Stimulated activated CD4-positive, alpha-beta T cell treated with anti-CD3 and anti-CD28 coated beads, Interleukin-4, amount 100 ng/mL, for 48 hours (primary cell): ENCODE measurements around the gene ENO2.
"Not testable (repeated sequence)": the region's sequence is repeated elsewhere in the genome, so short reads cannot be mapped to it uniquely, and the experiment has no call there.

Experiments
- DNase-seq, 2 donors: peaks; one replicate each; pipeline ENCODE4 v3.0.0-alpha.2; 2020; ENCODE audit warnings: low read depth in 2 of 2

Gene ENO2

GRCh38 chr12:6914246-6914946, at the start of gene ENO2:
Gene ENO2 (plus strand): TSS chr12:6914580. CDS start chr12:6915833, 1,253 bp downstream.
- DNase-seq = peak; percentile 68 to 78

- DNase-seq = not testable (repeated sequence)
Observed at GRCh38 chr12:6865307-6865706, 49.1 kb upstream of the ENO2 start.

- DNase-seq = no peak
Observed at GRCh38 chr12:6866163-6866919, 48.0 kb upstream of the ENO2 start.

- DNase-seq = no peak
Observed at GRCh38 chr12:6866920-6867412, 47.4 kb upstream of the ENO2 start.

- peak; percentile 71 to 76 for DNase-seq
Observed at GRCh38 chr12:6867413-6868210, 46.8 kb upstream of the ENO2 start, which contains the start of gene TPI1. Gene TPI1 (plus strand): TSS chr12:6867531. CDS start chr12:6867567, 36 bp downstream.

- DNase-seq = peak in 1 of 2 donors; percentile 22
Observed at GRCh38 chr12:6868211-6869048, 46.0 kb upstream of the ENO2 start.

GRCh38 chr12:6869049-6870021, 45.0 kb upstream of the ENO2 start:
- peak; percentile 76 to 78 for DNase-seq

GRCh38 chr12:6870304-6870703, 44.1 kb upstream of the ENO2 start:
- not testable (repeated sequence) for DNase-seq

GRCh38 chr12:6871052-6871957, 43.1 kb upstream of the ENO2 start:
- peak in 1 of 2 donors; percentile 30 for DNase-seq

GRCh38 chr12:6872073-6873048, 42.0 kb upstream of the ENO2 start:
- peak; percentile 79 for DNase-seq

- DNase-seq = peak; percentile 99
Observed at GRCh38 chr12:6873094-6874014, 41.0 kb upstream of the ENO2 start, which contains the start of gene SPSB2. Gene SPSB2 (minus strand): TSS chr12:6873303. CDS start chr12:6872901, 402 bp downstream.

GRCh38 chr12:6874015-6874368, 40.4 kb upstream of the ENO2 start:
- DNase-seq = not testable (repeated sequence)

GRCh38 chr12:6879824-6880223, 34.6 kb upstream of the ENO2 start:
- DNase-seq = not testable (repeated sequence)

GRCh38 chr12:6883252-6883651, 31.1 kb upstream of the ENO2 start:
- DNase-seq = no peak

- no peak for DNase-seq
Observed at GRCh38 chr12:6883683-6884082, 30.7 kb upstream of the ENO2 start.

- no peak for DNase-seq
Observed at GRCh38 chr12:6884539-6884938, 29.8 kb upstream of the ENO2 start.
